ENCODE measurements around the gene SMG7.

The SMG7 gene

GRCh38 chr1:183568176-183569021 is 96.1 kb downstream of the SMG7 start:
- DNase-seq = peak; percentile 59

GRCh38 chr1:183569141-183569540 is 96.8 kb downstream of the SMG7 start:
- DNase-seq = peak; percentile 58

- no peak for DNase-seq
Measured at GRCh38 chr1:183569801-183570200, 97.5 kb downstream of the SMG7 start.

GRCh38 chr1:183570451-183570850 is 98.2 kb downstream of the SMG7 start:
- no peak for DNase-seq

- peak; percentile 25 for DNase-seq
Measured at GRCh38 chr1:183571678-183572268, 99.5 kb downstream of the SMG7 start.

GRCh38 chr1:183572721-183573120 is 100.4 kb downstream of the SMG7 start:
- no peak for DNase-seq

- DNase-seq = no peak
Measured at GRCh38 chr1:183575606-183576005, 103.3 kb downstream of the SMG7 start.

- DNase-seq = no peak
Measured at GRCh38 chr1:183576537-183576936, 104.2 kb downstream of the SMG7 start.

GRCh38 chr1:183577897-183578465 is 105.7 kb downstream of the SMG7 start:
- DNase-seq = no peak

GRCh38 chr1:183578856-183579255 is 106.6 kb downstream of the SMG7 start:
- DNase-seq = no peak

- DNase-seq = no peak
Measured at GRCh38 chr1:183580281-183580682, 108.0 kb downstream of the SMG7 start.

GRCh38 chr1:183582021-183582713 is 109.9 kb downstream of the SMG7 start:
- no peak for DNase-seq

- no peak for DNase-seq
Measured at GRCh38 chr1:183583466-183583865, 111.2 kb downstream of the SMG7 start.

- DNase-seq = no peak
Measured at GRCh38 chr1:183584147-183584546, 111.8 kb downstream of the SMG7 start.

- DNase-seq = no peak
Measured at GRCh38 chr1:183585038-183585437, 112.7 kb downstream of the SMG7 start.

- no peak for DNase-seq
Measured at GRCh38 chr1:183586455-183586854, 114.2 kb downstream of the SMG7 start.

GRCh38 chr1:183586926-183587325 is 114.6 kb downstream of the SMG7 start:
- no peak for DNase-seq

- no peak for DNase-seq
Measured at GRCh38 chr1:183588827-183589226, 116.5 kb downstream of the SMG7 start.

- no peak for DNase-seq
Measured at GRCh38 chr1:183589384-183589783, 117.1 kb downstream of the SMG7 start.

GRCh38 chr1:183589874-183590243 is 117.6 kb downstream of the SMG7 start:
- DNase-seq = no peak

- DNase-seq = no peak
Measured at GRCh38 chr1:183590244-183591191, 118.2 kb downstream of the SMG7 start, which contains the start of gene NCF2. NCF2 (minus strand) TSS chr1:183590459; CDS start chr1:183590329, 130 bp downstream.

- DNase-seq = no peak
Measured at GRCh38 chr1:183592733-183593132, 120.4 kb downstream of the SMG7 start.

Measured in fibroblast of skin of scalp (primary cell).